NCI-H524 treated with DMSO at 0.1 percent for 48 hours (cell line): ENCODE results near the gene LRFN5.
"Not testable (repeated sequence)": the region's sequence is repeated elsewhere in the genome, so short reads cannot be mapped to it uniquely, and the experiment has no call there.

Experiments
- DNase-seq: peaks from one replicate; lab custom pipeline; 2025; lab: John Stamatoyannopoulos, UW

LRFN5 gene

DNA sequence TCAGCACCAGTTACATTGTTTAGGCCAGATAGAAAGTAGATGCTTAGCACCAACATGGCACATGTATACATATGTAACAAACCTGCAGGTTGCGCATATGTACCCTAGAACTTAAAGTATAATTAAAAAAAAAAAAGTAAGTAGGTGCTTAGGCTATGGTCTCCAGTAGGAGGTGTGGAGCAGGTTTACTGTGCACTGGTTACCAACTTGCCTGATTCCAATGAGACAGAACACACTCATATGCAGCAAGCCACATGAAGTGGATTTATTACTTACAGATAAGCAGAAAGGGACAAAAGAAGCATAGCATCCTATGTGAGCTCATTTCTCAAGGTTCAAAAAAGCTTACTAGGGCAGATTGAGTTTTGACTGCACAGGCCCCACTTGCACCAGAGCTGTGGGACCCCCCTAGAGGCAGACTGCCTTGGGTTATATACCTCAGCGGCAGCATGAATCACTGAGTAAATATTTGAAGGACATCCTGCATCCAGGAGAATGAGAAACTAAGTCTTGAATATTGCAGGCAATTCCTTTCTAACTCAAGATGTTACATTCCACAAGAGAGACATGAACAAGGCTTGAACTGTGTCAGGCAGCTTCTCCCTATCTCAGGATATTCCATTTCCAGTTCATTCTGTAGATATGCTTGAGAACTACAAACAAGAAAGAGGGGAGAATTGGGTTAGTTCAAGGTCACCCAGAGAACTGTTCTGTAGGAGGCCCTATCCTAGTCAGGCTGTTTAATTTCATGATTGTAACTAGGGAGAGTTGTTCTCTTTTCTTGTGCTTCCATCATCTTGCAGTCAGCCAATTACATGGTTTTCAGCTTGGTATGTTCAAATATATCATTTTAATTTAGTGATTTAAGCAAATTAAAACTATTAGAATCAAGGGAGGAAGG, 30.1 kb downstream of the LRFN5 start:
- no peak for DNase-seq

DNA sequence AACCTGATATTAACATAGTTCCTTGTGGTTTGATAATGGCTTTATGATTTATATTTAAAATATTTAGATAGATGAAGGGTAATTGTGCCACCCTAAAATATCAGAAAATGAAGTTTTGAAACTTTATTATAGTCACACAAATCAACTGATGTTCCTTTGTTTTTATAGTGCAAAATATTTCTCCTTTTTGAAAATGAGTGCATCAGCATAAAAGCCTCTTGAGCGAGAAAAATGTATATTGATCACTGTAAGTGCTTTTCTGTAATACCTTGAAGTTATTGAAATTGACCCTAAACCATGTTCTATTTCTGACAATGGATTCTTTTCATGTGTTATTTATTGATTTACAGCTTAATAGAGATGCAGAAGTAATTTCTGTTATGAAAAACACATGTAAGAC, 35.0 kb downstream of the LRFN5 start:
- no peak for DNase-seq

DNA sequence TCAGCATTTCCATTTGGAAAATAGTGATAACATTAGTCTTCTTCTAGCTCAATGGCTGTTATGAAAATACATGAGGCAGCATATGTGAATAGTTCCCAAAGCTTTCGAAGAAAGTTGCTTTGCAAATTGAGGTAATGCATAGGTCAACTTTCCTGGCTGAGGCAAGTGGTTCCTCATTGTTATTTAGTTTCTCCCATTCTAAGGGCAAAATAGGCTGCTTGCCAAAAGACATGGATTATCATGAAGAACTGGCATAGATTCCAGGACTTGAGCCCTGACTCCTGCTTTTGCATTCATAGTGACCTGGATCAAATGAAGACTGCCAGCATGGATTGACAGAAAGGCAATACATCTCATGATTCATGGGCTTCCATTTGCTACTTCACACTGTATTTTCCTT, 35.7 kb downstream of the LRFN5 start:
- DNase-seq = peak; percentile 31

DNA sequence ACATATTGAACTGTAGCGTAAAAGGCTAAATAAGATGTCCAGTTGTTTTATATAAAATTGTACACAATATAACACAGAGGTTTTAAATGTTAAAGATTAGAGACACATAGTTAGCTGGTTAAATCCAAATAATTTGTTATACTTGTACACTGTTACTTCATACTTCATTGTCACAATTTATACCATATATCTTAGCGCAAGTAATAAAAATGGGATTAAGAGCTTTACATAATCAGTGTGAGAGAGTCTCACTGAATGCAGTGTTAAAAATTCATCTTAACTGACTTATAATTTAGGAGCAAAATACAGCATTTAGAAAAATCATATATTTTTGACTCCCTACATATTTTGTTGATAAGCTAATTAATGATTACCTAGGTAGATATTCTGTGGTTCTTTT, 36.1 kb downstream of the LRFN5 start:
- DNase-seq = no peak

GRCh38 chr14:41644606-41645005, 37.9 kb downstream of the LRFN5 start:
- no peak for DNase-seq

- no peak for DNase-seq
Measured at GRCh38 chr14:41650802-41651201, 44.1 kb downstream of the LRFN5 start.

DNA sequence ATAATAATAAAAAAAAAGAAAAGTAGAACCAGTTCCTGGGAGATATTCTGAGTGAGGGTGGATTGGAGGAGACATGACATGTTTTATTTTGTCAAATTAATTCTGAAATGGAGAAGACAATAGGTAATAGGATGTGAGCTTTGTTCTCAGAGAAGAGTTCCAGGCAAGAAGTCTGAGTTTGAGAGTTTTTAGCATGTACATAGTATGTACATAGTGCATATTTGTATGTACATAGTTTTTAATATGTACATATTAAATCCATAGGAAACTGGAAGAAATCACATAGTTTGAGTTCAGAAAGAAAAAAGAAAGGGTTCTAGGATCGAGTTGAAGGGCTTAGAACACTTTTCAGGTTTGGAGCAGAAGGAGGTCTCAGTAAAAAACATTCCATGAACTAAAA, 47.5 kb downstream of the LRFN5 start:
- no peak for DNase-seq

- no peak for DNase-seq
Measured at GRCh38 chr14:41662780-41663472, 56.2 kb downstream of the LRFN5 start.

DNA sequence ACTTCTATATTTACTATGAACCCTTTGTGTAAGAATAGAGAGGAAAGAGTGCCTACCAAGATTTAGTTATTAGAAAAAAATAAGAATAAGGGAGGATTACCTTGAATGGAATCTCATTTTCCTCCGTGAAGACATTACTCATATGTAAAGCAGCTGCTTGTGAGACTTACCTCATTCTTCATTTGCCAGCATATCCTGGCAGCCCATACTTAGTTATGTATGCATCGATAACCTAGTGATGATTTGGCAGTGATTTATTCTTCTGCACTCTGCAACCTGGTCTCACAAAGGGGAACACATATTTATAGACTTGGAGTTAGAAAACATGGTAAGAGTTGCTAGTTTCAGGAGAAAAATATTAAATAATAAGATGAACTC, 56.8 kb downstream of the LRFN5 start:
- DNase-seq = no peak

- no peak for DNase-seq
Measured at GRCh38 chr14:41666301-41666700, 59.6 kb downstream of the LRFN5 start.

GRCh38 chr14:41668356-41668755, 61.7 kb downstream of the LRFN5 start:
- peak; percentile 58 for DNase-seq

- DNase-seq = not testable (repeated sequence)
Measured at GRCh38 chr14:41673601-41674000, 66.9 kb downstream of the LRFN5 start.

- DNase-seq = not testable (repeated sequence)
Measured at GRCh38 chr14:41674511-41674971, 67.9 kb downstream of the LRFN5 start.

DNA sequence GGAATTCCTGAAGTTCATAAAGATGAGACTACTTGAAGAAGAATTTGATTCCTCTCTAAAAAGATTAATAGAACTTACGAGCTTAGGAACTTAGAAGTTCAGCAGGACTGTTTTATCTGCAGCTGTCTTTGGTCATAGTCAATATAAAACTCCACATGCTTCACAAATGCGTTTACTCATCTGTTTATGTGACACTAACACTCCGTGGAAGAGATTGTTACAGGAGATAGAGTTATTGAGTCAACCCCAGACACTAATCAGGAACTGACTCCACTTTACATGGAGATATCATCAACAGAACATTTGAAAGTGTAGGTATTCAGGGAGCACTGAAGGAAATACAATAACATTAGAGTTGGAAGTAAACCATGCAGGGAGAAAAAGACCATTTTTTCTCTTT, 92.8 kb downstream of the LRFN5 start:
- DNase-seq = no peak

- no peak for DNase-seq
Measured at GRCh38 chr14:41718477-41719166, 111.9 kb downstream of the LRFN5 start.

DNA sequence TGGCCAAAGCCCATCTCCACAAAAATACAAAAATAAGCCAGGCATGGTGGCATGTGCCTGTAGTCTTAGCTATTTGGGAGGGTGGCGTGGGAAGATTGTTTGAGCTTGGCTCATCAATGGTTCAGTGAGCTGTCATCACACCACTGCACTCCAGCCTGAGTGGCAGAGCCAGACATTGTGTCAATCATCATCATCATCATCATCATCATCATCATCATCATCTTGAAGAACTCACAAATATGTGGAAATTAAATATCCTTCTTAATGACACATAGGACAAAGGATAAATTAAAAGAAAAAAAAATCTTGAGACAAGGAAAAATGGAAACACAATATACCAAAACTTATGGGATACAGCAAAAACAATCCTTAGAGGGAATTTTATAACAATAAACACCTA, 132.5 kb downstream of the LRFN5 start:
- DNase-seq = no peak

GRCh38 chr14:41743140-41743539, 136.5 kb downstream of the LRFN5 start:
- no peak for DNase-seq

DNA sequence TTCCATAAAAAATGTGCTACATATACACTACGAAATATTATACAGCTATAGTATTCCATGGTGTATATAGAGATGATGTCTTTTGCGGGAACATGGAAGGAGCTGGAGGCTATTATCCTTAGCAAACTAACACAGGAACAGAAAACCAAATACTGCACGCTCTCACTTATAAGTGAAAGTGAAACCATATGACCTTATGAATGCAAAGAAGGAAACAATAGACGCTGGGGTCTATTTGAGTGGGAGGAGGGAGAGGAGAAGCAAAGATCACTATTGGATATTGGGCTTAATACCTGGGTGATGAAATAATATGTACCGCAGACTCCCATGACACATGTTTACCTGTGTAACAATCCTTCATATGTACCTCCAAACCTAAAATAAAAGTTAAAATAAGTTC, 142.8 kb downstream of the LRFN5 start:
- DNase-seq = no peak

- not testable (repeated sequence) for DNase-seq
Measured at GRCh38 chr14:41750575-41750974, 143.9 kb downstream of the LRFN5 start.

DNA sequence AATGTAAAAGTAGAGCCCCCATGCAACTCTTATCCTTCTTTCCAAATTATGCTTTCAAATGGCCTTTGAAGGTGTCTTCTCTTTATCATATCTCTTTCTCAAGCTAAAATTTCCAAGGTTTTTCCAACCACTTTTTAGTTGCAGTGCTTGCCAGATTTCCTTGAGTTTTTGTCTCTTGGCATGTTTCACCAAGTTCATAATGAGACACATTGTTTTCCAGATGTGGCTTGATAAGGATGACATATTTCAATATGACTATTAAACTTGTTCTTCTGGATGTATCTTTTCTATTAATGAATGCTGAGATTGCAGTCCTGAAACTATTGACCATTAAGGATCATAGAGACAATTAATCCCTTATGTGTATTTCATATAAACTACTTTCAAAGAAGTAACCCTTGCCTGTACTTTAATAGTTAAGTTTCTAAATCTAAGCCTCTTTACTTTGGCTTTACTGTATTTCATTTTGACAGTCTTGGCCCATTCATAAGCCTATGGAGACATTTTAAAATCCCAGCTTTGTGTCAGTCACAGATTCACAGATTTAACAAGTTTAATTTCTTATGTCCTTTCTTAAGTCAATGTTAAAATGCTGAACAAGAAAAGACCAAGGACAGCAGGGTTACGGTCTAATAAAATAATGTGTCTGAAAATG, 151.5 kb downstream of the LRFN5 start:
- DNase-seq = no peak

DNA sequence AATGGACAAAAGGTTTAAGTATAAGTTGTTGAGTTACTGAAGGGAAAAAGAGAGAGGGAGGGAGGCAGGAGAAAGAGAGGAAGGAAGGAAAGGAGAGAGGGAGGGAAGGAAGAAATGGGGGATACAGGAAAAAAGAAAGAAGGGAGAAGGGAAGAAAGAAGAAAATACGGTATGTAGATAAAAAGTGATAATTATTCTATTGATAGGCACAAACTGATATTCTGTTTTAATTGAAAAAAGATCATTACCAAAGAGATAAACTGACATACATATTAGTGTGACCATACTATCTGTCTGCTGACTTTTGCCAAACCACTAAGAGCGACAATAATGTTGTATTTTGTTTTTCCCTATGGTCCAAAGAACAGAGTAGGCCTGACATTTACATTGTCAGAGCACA, 154.5 kb downstream of the LRFN5 start:
- DNase-seq = no peak

DNA sequence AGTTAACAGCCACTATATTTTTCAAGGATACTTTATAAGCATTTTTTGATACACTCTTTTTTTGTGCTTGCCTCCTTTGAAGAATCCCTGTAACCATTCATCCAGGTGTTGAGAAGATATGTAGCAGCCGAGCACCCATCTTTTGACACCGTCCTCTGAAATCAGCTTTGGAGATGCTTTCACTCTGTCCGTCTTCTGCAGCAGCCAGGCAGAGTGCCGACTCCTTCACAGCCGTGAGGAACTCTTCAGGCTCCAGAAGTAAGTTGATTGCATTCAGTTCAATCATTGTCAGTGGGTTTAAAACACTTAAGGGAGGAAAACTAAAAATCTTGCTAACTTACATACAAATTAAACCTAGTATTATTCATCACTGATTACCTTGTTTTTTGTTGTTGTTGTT, 160.1 kb downstream of the LRFN5 start:
- DNase-seq = no peak
